ENCODE data around the gene BIRC6.
"Not testable (repeated sequence)": the region's sequence is repeated elsewhere in the genome, so short reads cannot be mapped to it uniquely, and the experiment has no call there.

Gene BIRC6, protein sequence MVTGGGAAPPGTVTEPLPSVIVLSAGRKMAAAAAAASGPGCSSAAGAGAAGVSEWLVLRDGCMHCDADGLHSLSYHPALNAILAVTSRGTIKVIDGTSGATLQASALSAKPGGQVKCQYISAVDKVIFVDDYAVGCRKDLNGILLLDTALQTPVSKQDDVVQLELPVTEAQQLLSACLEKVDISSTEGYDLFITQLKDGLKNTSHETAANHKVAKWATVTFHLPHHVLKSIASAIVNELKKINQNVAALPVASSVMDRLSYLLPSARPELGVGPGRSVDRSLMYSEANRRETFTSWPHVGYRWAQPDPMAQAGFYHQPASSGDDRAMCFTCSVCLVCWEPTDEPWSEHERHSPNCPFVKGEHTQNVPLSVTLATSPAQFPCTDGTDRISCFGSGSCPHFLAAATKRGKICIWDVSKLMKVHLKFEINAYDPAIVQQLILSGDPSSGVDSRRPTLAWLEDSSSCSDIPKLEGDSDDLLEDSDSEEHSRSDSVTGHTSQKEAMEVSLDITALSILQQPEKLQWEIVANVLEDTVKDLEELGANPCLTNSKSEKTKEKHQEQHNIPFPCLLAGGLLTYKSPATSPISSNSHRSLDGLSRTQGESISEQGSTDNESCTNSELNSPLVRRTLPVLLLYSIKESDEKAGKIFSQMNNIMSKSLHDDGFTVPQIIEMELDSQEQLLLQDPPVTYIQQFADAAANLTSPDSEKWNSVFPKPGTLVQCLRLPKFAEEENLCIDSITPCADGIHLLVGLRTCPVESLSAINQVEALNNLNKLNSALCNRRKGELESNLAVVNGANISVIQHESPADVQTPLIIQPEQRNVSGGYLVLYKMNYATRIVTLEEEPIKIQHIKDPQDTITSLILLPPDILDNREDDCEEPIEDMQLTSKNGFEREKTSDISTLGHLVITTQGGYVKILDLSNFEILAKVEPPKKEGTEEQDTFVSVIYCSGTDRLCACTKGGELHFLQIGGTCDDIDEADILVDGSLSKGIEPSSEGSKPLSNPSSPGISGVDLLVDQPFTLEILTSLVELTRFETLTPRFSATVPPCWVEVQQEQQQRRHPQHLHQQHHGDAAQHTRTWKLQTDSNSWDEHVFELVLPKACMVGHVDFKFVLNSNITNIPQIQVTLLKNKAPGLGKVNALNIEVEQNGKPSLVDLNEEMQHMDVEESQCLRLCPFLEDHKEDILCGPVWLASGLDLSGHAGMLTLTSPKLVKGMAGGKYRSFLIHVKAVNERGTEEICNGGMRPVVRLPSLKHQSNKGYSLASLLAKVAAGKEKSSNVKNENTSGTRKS (N-terminal part only)

GRCh38 chr2:32356681-32357317 is at the start of gene BIRC6:
TSS of gene BIRC6 (plus strand) at chr2:32357023. CDS start at chr2:32357162, 139 bp downstream.
- DNase-seq (ENCODE audit: low read depth): peak; percentile 79

- DNase-seq (ENCODE audit: low read depth): no peak
Measured at GRCh38 chr2:32310577-32310976, 46.2 kb upstream of the BIRC6 start.

DNA sequence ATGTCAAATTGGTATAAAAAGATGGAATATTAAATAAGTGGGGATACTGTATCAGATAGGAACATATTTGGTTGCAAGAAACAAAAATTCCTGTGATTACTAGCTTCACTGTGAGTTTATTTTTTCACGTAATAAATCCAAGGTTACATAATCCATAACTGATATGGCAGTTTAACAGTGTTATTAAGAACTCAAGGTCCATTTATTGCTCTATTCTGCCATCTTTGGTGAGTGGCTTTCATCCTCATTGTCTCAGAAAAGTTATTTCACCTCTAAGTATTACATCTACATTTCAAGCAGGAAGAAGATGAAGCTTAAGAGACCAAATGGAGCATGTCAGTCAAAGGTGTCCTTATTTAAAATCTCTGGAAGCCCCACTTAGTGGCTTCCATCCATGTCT is 41.9 kb upstream of the BIRC6 start:
- DNase-seq (ENCODE audit: low read depth): no peak

DNA sequence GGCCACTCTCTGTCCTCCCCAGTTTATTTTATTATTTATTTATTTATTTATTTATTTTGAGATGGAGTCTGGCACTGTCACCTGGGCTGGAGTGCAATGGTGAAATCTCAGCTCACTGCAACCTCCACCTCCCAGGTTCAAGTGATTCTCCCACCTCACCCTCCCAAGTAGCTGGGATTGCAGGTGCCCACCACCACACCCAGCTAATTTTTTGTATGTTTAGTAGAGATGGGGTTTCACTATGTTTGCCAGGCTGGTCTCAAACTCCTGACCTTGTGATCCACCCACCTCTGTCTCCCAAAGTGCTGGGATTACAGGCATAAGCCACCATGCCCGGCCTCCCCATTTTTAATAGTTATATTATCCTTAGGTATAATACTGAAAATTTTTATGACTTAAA is 28.1 kb upstream of the BIRC6 start:
- not testable (repeated sequence) for DNase-seq (ENCODE audit: low read depth)

- not testable (repeated sequence) for DNase-seq (ENCODE audit: low read depth)
Measured at GRCh38 chr2:32329180-32329980, 27.4 kb upstream of the BIRC6 start.

DNA sequence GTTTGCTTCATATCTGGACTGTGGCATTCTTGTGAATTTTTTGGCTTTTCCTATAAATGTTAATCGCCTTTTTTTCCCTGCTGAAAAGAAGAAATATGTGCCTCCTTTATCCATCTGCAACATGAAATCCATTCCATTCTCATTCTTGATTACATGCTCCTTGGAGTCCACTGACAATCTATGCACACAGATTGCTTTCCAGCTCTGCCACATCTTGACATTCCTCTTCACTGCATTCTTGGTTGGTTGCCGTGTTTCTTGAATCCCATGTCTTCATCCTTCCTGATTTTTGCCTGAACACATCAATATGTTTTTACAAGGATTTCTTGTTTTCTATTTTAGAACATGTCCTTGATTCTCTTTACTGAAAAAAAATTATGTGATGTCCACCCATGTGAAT is 26.7 kb upstream of the BIRC6 start:
- DNase-seq (ENCODE audit: low read depth): peak; percentile 51

- no peak for DNase-seq (ENCODE audit: low read depth)
Measured at GRCh38 chr2:32342801-32343200, 14.0 kb upstream of the BIRC6 start.

- DNase-seq (ENCODE audit: low read depth): not testable (repeated sequence)
Measured at GRCh38 chr2:32350797-32351196, 6.0 kb upstream of the BIRC6 start.

DNA sequence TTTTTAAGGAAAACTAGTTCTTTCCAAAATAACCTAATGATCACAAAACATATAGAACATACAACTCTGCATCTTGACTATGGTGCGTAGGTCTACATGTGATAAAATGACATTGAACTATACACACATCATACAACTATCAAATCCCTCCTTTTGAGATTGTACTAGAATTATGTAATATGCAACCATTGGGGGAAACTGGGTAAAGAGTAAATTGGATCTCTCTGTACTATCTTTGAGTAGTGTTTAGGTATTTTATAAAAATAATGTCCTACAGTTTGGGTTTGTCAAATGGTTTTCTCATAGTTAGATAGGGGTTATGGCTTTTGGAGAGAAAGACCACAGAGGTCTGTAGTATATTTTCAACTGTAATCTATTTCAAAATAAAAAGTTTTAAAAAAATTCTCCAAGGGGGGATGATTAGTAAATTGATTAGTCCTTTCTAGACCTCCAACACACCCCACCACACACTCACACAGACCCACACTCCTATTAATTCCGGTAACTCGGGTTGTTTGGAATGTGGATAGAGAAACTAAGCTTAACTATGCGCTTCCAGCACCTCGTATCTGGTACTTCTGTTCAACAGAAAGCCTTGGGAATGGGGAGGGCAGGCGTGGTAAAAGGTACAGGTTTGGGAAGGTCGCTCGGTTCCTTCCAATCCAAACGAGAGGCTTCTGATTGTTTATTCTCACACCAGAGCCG is 695 bp upstream of the BIRC6 start:
- DNase-seq (ENCODE audit: low read depth): no peak

GRCh38 chr2:32357318-32358110 is 691 bp downstream of the BIRC6 start:
- no peak for DNase-seq (ENCODE audit: low read depth)

GRCh38 chr2:32358111-32358482 is 1.3 kb downstream of the BIRC6 start:
- no peak for DNase-seq (ENCODE audit: low read depth)

- no peak for DNase-seq (ENCODE audit: low read depth)
Measured at GRCh38 chr2:32360416-32360815, 3.6 kb downstream of the BIRC6 start.

DNA sequence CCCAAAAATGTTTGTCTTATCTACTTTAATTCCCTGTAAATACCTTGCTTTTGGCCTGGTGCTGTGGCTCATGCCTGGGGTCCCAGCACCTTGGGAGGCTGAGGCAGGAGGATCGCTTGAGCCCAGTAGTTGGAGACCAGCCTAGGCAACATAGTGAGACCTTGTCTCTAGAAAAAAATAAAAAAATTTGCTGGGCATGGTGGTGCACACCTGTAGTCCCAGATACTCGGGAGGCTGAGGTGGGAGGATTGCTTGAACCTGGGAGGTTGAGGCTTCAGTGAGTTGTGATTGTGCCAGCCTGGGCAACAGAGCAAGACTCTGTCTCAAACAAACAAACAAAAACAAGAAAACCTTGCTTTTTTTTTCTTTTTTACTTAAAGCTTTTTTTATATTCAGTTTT is 6.2 kb downstream of the BIRC6 start:
- DNase-seq (ENCODE audit: low read depth): not testable (repeated sequence)

- DNase-seq (ENCODE audit: low read depth): no peak
Measured at GRCh38 chr2:32363597-32363996, 6.8 kb downstream of the BIRC6 start.

GRCh38 chr2:32364290-32364689 is 7.5 kb downstream of the BIRC6 start:
- not testable (repeated sequence) for DNase-seq (ENCODE audit: low read depth)

DNA sequence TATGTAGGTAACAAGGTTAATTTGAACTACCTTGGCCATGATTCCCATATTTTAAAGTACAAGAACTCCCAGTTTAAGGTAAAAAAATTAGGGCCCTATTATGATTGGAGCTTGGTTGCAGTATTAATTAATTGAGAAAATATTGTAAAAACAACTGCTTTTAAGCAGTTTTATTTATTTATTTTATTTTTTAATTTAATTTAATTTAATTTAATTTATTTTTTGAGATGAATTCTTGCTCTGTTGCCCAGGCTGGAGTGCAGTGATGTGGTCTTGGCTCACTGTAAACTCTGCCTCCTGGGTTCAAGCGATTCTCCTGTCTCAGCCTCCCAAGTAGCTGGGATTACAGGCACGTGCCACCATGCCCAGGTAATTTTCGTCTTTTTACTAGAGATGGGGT is 8.9 kb downstream of the BIRC6 start:
- not testable (repeated sequence) for DNase-seq (ENCODE audit: low read depth)

GRCh38 chr2:32366595-32366994 is 9.8 kb downstream of the BIRC6 start:
- DNase-seq (ENCODE audit: low read depth): no peak

DNA sequence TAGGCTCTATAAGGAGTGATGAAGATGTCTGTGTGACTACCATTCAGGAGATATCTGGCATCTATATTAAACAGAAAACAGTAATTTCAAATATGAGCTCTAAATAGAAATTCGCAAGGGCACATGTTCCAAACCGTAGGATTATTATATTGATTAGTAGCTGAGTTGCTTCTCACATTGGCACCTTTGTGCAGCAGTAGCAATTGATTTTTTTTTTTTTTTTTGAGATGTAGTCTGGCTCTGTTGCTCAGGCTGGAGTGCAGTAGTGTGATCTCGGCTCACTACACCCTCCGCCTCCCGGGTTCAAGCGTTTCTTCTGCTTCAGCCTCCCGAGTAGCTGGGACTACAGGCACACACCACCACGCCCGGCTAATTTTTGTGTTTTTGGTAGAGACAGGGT is 12.4 kb downstream of the BIRC6 start:
- DNase-seq (ENCODE audit: low read depth): no peak

DNA sequence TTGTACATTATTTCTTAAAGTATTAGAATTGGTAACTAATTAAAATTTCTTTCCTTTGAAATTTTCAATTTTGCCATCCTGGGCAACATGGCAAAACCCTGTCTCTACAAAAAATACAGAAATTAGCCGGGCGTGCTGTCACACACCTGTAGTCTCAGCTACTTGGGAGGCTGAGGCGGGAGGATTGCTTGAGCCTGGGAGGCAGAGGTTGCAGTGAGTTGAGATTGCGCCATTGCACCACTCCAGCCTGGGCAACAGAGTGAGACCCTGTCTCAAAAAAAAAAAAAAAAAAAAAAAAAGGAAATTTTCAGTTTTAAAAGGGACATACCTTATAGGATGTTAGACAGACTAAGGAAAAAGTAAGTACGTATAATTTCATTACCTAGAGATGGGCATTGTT is 14.1 kb downstream of the BIRC6 start:
- not testable (repeated sequence) for DNase-seq (ENCODE audit: low read depth)
